Gastroesophageal sphincter (tissue), 3 donors: ENCODE measurements around the gene RALGAPA1.
"Not testable (repeated sequence)": the region's sequence is repeated elsewhere in the genome, so short reads cannot be mapped to it uniquely, and the experiment has no call there.

ENCODE experiments used
- CTCF ChIP-seq, 4 experiments: fragments of 200-600 bp in 2 of 4; fragments of 450-650 bp in 2 of 4; sonication (generic) in 1 of 4; IDR thresholded peaks; one replicate each; pipeline ENCODE4 v1.5.1; 2017 to 2019; ENCODE audit warnings: antibody characterized with exemption in 4 of 4, mild to moderate bottlenecking in 2 of 4, moderate library complexity in 2 of 4
- POLR2A ChIP-seq, 2 donors: fragments of 450-650 bp; IDR thresholded peaks; one replicate each; pipeline ENCODE4 v1.6.1; 2017; ENCODE audit warnings: antibody characterized with exemption in 2 of 2, mild to moderate bottlenecking in 2 of 2, moderate library complexity in 1 of 2

DNA sequence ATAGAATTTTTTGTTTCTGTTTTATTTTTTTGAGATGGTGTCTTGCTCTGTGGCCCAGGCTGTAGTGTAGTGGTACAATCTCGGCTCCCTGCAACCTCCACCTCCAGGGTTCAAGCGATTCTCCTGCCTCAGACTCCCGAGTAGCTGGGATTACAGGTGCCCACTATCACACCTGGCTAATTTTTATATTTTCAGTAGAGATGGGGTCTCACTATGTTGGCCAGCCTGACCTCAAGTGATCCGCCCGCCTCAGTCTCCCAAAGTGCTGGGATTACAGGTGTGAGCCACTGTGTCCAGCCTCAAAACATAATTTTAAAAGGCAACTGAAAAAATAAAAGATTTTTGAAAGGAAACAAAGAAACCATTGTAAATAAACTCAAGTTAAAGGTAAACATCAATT lies 31.5 kb downstream of the RALGAPA1 start:
- not testable (repeated sequence) for TF ChIP-seq CTCF, POLR2A (IDR thresholded peaks at IDR 0.05)
